OCI-LY1 (cell line): Measurements from ENCODE around the gene PRTFDC1.

ENCODE experiments used
- H2AFZ ChIP-seq: fragments of 200-600 bp; sonication (generic), shearing (Covaris generic); 2 replicates; pipeline ENCODE4 v1.6.0; 2014; ENCODE audit warnings: antibody characterized with exemption, mild to moderate bottlenecking, low read length
- H3F3A ChIP-seq: fragments of 200-600 bp; sonication (generic), shearing (Covaris generic); 2 replicates; pipeline ENCODE4 v1.6.0; 2014; ENCODE audit warnings: mild to moderate bottlenecking, antibody characterized with exemption, low read length, moderate library complexity; ENCODE audit not compliant: insufficient read depth
- H3K27ac ChIP-seq: fragments of 200-600 bp; sonication (generic); 2 replicates; pipeline ENCODE4 v1.5.1; 2014; ENCODE audit warnings: low read length, mixed run types, mild to moderate bottlenecking, low read depth; ENCODE audit not compliant: poor library complexity, severe bottlenecking
- H3K27me3 ChIP-seq: fragments of 200-600 bp; sonication (generic); 2 replicates; pipeline ENCODE4 v1.6.0; 2014; ENCODE audit warnings: antibody characterized with exemption, mild to moderate bottlenecking, low read length, moderate library complexity; ENCODE audit not compliant: insufficient read depth
- H3K36me3 ChIP-seq: fragments of 200-600 bp; sonication (generic); 2 replicates; pipeline ENCODE4 v1.6.1; 2014; ENCODE audit warnings: mild to moderate bottlenecking, antibody characterized with exemption, low read length, moderate library complexity, mixed read lengths; ENCODE audit not compliant: insufficient read depth
- H3K4me1 ChIP-seq: fragments of 200-600 bp; sonication (generic); 2 replicates; pipeline ENCODE4 v1.5.1; 2014; ENCODE audit warnings: mild to moderate bottlenecking, low read length, moderate library complexity; ENCODE audit not compliant: insufficient read depth, severe bottlenecking
- H3K4me2 ChIP-seq: fragments of 200-600 bp; sonication (generic), shearing (Covaris generic); 2 replicates; pipeline ENCODE4 v1.6.1; 2014; ENCODE audit warnings: low read length
- H3K4me3 ChIP-seq: fragments of 200-600 bp; sonication (generic); 2 replicates; pipeline ENCODE4 v1.5.1; 2014; ENCODE audit warnings: low read length, low read depth, mild to moderate bottlenecking, mixed read lengths; ENCODE audit not compliant: poor library complexity, severe bottlenecking
- H3K79me2 ChIP-seq: fragments of 200-600 bp; shearing (Covaris generic); 2 replicates; pipeline ENCODE4 v1.6.1; 2016; ENCODE audit warnings: mixed run types, low read length, mixed read lengths; ENCODE audit not compliant: insufficient read depth
- H3K9ac ChIP-seq: fragments of 200-600 bp; sonication (generic), shearing (Covaris generic); 2 replicates; pipeline ENCODE4 v1.6.1; 2014; ENCODE audit warnings: mild to moderate bottlenecking, low read length, mixed read lengths
- H3K9me2 ChIP-seq: fragments of 200-600 bp; sonication (generic), shearing (Covaris generic); 2 replicates; pipeline ENCODE4 v1.6.1; 2014; ENCODE audit warnings: low read depth, mild to moderate bottlenecking, low read length, mixed read lengths
- H3K9me3 ChIP-seq: fragments of 200-600 bp; shearing (Covaris generic); 2 replicates; pipeline ENCODE4 v1.6.1; 2014; ENCODE audit warnings: low read length, mixed read lengths
- H4K20me1 ChIP-seq: fragments of 200-600 bp; sonication (generic), shearing (Covaris generic); 2 replicates; pipeline ENCODE4 v1.6.0; 2016; ENCODE audit warnings: mild to moderate bottlenecking, low read length; ENCODE audit not compliant: insufficient read depth
- EZH2 ChIP-seq: fragments of 200-600 bp; sonication (generic), shearing (Covaris generic); IDR thresholded peaks from 2 replicates; pipeline ENCODE4 v1.8.0; 2017; ENCODE audit warnings: borderline replicate concordance, mixed run types, mild to moderate bottlenecking, antibody characterized with exemption, low read length, moderate library complexity, mixed read lengths
- TF ChIP-seq, protein P1 (sequence below): fragments of 200-600 bp; sonication (generic), shearing (Covaris generic); IDR thresholded peaks from 2 replicates; pipeline ENCODE4 v1.5.1; 2017; ENCODE audit warnings: mild to moderate bottlenecking, antibody characterized with exemption, low read length, moderate library complexity, mixed read lengths

Gene PRTFDC1

DNA sequence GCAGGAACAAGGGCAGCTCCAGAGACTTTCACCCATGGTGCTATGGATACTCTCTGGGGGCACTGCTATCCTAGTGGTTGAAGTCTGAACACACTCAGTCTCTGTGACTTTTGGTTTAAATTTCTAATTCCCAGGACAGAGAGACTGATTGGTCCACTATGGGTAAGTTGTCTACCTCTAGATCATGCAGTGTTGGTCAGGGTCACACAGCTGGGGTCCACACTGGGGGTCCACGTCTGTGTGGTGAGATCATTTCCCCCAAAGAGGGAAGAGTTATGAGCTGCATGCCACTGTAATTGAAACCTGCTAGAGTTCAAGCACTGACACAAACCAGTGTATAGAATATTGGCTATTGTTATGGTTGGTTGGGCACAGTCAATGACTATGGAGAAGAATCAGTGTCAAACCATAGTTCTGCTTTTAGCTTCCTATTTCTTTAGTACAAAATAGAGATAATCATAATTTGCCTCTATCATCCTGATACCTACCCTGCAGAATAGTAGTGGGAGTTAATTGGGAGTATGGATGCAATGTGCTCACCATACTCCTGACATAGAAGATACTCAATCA, 101.6 kb downstream of the PRTFDC1 start:
- Histone ChIP-seq H2AFZ (no peak overlapping the region), H4K20me1 (no peaks in the 10 kb centered on the region), H3K36me3 (no peaks in the 10 kb centered on the region), H3K4me3 (no peak overlapping the region), H3K9me3 (no peaks in the 10 kb centered on the region), H3K79me2 (no peaks in the 10 kb centered on the region), H3K27ac (no peak overlapping the region), H3K9me2 (no peaks in the 10 kb centered on the region), H3K4me1 (no peaks in the 10 kb centered on the region), H3F3A (no peaks in the 10 kb centered on the region), H3K4me2 (no peak overlapping the region), H3K9ac (no peak overlapping the region), H3K27me3 (no peaks in the 10 kb centered on the region)
- TF ChIP-seq EZH2: no peak
- TF ChIP-seq, protein P1, sequence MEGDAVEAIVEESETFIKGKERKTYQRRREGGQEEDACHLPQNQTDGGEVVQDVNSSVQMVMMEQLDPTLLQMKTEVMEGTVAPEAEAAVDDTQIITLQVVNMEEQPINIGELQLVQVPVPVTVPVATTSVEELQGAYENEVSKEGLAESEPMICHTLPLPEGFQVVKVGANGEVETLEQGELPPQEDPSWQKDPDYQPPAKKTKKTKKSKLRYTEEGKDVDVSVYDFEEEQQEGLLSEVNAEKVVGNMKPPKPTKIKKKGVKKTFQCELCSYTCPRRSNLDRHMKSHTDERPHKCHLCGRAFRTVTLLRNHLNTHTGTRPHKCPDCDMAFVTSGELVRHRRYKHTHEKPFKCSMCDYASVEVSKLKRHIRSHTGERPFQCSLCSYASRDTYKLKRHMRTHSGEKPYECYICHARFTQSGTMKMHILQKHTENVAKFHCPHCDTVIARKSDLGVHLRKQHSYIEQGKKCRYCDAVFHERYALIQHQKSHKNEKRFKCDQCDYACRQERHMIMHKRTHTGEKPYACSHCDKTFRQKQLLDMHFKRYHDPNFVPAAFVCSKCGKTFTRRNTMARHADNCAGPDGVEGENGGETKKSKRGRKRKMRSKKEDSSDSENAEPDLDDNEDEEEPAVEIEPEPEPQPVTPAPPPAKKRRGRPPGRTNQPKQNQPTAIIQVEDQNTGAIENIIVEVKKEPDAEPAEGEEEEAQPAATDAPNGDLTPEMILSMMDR: no peak

- Histone ChIP-seq H3K27ac (no peak overlapping the region), H3K79me2 (no peaks in the 10 kb centered on the region), H3K9me3 (no peaks in the 10 kb centered on the region), H3F3A (no peaks in the 10 kb centered on the region), H2AFZ (no peak overlapping the region), H3K4me2 (no peak overlapping the region), H4K20me1 (no peaks in the 10 kb centered on the region), H3K4me3 (no peak overlapping the region), H3K9me2 (no peaks in the 10 kb centered on the region), H3K4me1 (no peaks in the 10 kb centered on the region), H3K27me3 (no peaks in the 10 kb centered on the region), H3K36me3 (no peaks in the 10 kb centered on the region), H3K9ac (no peak overlapping the region)
- TF ChIP-seq EZH2: no peak
- TF ChIP-seq, protein P1: no peak
Measured at GRCh38 chr10:24849501-24850299, 102.7 kb downstream of the PRTFDC1 start.

- H3K9me3 ChIP-seq: no peaks in the 10 kb centered on the region
Measured at GRCh38 chr10:24849051-24849450, 103.4 kb downstream of the PRTFDC1 start.

More at GRCh38 chr10:24849051-24849450, 103.4 kb downstream of the PRTFDC1 start:
- no peaks in the 10 kb centered on the region for H3K4me1 ChIP-seq
- H3K27ac ChIP-seq: no peak overlapping the region
- no peaks in the 10 kb centered on the region for H3K79me2 ChIP-seq
- H3F3A ChIP-seq: no peaks in the 10 kb centered on the region
- H4K20me1 ChIP-seq: no peaks in the 10 kb centered on the region
- no peak overlapping the region for H3K9ac ChIP-seq
- H3K4me2 ChIP-seq: no peak overlapping the region
- no peak for TF ChIP-seq EZH2
- TF ChIP-seq, protein P1: no peak
- no peaks in the 10 kb centered on the region for H3K9me2 ChIP-seq
- no peaks in the 10 kb centered on the region for H3K27me3 ChIP-seq
- no peaks in the 10 kb centered on the region for H3K36me3 ChIP-seq
- no peak overlapping the region for H2AFZ ChIP-seq
- H3K4me3 ChIP-seq: no peak overlapping the region
